GM19193 (cell line): Measurements from ENCODE around the gene FNBP1L.

Source experiments
- POLR2A ChIP-seq: IDR thresholded peaks from 4 replicates; pipeline ENCODE4 v1.6.1; 2011; ENCODE audit not compliant: insufficient read depth, insufficient read length; ENCODE audit errors: extremely low read depth

The FNBP1L gene

DNA sequence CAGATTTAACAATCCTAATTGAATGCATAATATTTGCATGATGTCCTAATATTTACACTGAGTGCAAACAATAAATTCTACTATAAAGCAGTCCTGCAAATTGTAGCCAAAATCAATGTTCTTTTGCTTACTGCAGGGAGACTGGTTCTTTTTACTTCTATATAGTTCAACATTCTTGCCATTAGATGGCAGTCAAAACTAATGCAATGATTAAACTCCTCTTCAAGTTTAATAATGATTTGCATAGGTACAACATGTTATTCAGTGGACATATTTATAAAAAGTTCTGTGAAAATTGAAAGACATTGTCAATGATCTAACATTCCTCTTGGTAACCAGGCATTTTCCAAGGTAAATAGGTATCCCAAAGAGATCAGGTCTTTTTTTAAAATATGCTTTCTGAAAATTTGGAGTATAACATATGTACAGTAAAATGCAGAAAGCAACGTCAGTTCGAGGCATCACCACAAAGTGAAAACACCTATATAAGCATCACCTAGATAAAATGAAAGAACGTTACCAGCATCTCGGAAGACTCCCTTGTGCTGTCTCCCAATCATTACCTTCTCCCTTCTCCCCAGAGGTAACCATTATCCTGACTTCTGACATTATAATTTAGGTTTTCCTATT is 9.8 kb upstream of the FNBP1L start:
- no peak for TF ChIP-seq POLR2A

- no peak for TF ChIP-seq POLR2A
Measured at GRCh38 chr1:93438716-93439115, 9.2 kb upstream of the FNBP1L start.

DNA sequence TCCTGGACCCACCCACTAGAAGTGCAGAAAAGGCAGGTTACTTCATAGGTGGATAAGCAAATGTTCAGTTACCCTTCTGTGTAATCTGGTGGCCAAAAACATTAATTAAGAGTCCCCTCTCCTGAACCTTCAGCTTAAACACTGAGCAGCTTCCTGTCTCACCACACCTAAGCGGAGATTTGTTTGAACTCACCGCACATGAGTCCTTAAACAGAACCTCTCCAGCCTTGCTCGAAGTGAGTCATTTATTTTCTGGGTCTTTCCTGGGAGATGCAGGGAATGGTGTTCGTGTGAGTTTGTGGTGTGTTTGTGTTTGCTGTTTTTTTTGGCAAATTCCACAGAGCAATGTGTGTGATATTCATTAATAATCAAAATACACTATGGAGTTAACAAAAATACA is 7.6 kb upstream of the FNBP1L start:
- no peak for TF ChIP-seq POLR2A

- no peak for TF ChIP-seq POLR2A
Measured at GRCh38 chr1:93440706-93441105, 7.2 kb upstream of the FNBP1L start.

DNA sequence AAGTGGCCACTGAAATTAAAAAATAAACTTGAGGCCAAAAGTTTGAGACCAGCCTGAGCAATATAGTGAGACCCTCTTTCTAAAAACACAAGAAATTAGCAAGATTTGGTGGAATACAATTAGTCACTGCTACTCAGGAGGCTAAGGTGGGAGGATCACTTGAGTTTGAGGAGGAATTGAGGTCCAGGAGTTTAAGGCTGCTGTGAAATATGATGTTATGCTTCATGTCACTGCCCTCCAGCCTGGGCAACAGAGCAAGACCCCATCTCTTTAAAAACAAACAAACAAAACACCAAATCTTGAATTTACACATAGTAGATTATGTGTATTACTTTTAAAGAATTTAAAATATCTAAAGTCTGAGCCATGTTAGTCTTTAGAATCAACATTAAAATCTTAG is 6.3 kb upstream of the FNBP1L start:
- TF ChIP-seq POLR2A: no peak

- no peak for TF ChIP-seq POLR2A
Measured at GRCh38 chr1:93442008-93442666, 5.8 kb upstream of the FNBP1L start.

DNA sequence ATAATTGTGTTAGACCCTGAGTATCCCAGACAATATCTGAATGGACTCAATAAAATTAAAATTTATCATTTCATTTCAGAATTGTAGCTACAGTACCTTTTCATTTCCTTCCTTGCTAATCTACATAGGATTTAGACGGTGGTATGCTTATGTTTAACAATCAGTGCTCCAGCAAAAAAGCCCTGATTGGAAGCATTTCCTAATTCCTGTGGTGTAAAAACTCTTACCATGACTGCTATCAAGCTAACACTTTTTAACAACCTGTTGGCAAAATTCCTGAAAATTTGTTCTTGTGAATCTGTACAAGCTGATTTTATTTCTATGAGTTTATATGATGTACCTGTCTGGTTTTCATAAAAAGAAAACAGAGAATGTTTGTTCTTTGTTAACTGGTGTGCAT is 5.2 kb upstream of the FNBP1L start:
- no peak for TF ChIP-seq POLR2A

DNA sequence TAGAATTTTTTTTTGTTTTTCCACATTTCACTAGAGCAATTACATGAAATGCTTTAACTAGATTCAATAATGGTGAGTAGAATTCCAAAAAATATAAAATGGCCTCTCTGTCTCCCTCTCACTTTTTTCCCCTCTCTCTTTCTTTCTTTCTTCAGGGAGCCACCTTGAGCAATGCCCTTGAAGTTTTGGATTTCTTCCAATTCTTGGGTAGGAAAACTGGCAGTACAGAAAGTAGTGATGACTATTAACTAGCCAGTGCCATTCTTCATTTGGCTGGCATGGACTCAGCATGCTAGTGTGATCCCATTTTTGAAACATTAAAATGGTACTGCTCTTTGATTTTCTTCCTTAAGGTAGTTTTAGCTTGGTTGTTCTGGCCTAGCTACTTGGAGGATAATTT is 4.5 kb upstream of the FNBP1L start:
- TF ChIP-seq POLR2A: no peak

DNA sequence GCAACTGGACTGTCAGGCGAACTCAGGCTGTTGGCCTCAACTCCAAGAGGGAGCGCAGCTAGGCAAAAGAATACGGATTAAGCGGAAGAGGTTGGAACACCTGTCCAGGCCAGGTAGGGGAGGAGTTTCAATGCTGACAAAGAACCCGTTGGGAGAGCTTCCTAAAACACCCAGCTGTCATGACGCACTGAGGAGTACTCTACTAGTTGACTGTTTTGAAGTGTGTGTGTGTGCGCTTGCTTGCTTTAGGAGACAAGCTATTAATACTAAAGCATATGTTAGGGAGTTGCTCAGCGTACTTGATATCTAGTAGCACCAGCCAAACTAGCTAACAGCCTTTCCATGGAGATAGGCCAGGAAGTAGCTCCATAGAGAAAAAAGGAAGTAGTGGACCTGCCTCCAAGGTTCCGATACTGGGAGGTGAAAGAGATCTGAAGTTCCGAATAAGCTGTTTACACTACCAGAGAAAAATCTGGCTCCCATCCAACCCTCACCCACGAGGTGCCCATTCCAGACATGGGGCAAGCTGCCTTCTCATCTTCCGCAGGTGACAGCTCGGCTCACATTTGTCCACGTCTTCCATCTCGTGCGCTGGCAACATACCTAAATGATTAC is 974 bp upstream of the FNBP1L start:
- no peak for TF ChIP-seq POLR2A

DNA sequence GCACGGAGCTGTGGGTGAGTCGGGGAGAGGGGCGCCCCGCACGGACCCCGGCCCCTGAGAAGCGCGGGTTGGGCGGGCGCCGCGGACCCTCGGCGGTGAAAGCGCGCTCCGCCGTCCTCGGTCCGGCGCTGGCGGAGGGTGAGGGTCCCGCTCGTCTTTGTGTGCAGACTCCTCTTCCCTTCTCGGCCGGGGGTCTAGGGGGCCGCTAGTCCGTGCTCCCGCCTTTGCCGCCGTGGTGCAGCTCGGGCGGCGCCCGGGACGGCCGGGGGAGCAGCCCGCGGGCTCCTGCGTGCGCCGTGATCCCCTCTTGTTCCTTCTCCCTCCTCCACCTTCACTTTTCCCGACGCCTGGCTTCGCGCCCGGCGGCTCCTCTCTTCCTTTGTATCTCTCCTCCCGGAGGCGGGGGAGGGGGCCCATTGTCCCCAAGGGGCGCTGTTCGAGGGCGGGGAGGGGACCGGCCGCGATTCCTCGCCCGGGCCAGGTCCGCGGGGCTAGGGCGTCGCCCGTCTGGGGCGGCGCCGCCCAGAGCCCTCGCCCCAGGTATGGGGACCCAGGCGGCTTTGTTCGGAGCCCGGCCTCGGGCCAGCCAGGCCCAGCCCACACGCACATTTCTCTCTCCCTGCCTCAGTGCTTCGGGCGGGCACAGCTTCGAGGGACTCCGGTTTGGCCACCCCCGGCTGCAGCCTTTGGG is 519 bp downstream of the FNBP1L start:
- TF ChIP-seq POLR2A: no peak

GRCh38 chr1:93448983-93449804 is 1.3 kb downstream of the FNBP1L start:
- no peak for TF ChIP-seq POLR2A

GRCh38 chr1:93450321-93450720 is 2.4 kb downstream of the FNBP1L start:
- TF ChIP-seq POLR2A: no peak

- TF ChIP-seq POLR2A: no peak
Measured at GRCh38 chr1:93453911-93454310, 6.0 kb downstream of the FNBP1L start.

- TF ChIP-seq POLR2A: no peak
Measured at GRCh38 chr1:93459126-93459525, 11.2 kb downstream of the FNBP1L start.

GRCh38 chr1:93461236-93461635 is 13.3 kb downstream of the FNBP1L start:
- no peak for TF ChIP-seq POLR2A
